Measurements from ENCODE around the gene SPEN. TPM values are rescaled to one million over a fixed set of nuclear protein-coding genes. Genes with fewer than 3 reads are reported as not detected.

The SPEN gene
- total and polyA plus RNA-seq, 9 donors: 22.8 to 44.3 (median 33.3) TPM

DNA sequence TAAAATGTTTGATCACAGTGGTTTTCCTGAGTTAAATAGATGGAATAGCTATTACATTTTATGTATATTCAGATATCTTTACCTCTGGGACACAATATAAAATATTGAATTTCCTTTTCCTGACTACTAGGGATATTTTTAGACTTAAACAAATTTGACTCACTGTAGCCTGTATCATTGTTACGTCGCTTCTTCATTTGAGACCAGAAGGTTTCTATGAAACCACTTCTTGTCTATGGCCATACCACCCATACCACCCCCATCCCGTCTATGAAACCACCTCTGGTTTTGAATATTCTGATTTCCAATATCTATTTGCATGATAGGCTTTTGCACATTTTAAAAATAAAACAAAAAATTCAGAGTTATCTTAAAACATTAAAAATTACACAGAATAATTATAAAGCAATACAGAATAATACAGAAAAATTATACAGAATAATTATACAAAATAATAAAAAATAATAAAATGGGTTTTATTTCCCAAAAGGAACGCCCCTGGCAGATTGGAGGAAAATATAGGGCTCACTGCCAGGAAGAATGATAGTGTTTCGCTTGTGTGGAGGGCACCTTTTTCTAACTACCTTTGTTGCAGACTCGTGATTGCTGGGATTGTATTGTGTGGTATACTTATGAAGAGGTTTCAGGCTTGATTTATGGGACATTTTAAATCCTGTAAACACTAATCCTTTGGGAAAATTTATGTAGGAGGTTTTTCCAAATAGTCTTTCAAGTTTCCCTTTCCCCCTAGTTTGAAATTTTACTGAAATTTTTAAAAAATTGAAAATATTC is 4.7 kb downstream of the SPEN start:
- peak; percentile 56 for DNase-seq
- H3K27ac ChIP-seq (ENCODE audit: low read length): peak overlapping the region; percentile 7
- H3K4me1 ChIP-seq (ENCODE audit: control insufficient read depth, insufficient read depth, low read length): peaks cover 12% of the 10 kb centered on the region
- no peak overlapping the region for H3K4me3 ChIP-seq (ENCODE audit: low read length)
- H3K27me3 ChIP-seq (ENCODE audit: control insufficient read depth, insufficient read depth, low read length): no peaks in the 10 kb centered on the region
- no peaks in the 10 kb centered on the region for H3K9me3 ChIP-seq (replicated peaks; ENCODE audit: control insufficient read depth, low read depth, low read length)
- whole genome bisulfite sequencing (ENCODE audit: insufficient coverage): 80% methylated on average over 1 of the region's 6 CpGs
- no peaks in the 10 kb centered on the region for H3K36me3 ChIP-seq (ENCODE audit: control insufficient read depth, insufficient read depth, low read length)

DNA sequence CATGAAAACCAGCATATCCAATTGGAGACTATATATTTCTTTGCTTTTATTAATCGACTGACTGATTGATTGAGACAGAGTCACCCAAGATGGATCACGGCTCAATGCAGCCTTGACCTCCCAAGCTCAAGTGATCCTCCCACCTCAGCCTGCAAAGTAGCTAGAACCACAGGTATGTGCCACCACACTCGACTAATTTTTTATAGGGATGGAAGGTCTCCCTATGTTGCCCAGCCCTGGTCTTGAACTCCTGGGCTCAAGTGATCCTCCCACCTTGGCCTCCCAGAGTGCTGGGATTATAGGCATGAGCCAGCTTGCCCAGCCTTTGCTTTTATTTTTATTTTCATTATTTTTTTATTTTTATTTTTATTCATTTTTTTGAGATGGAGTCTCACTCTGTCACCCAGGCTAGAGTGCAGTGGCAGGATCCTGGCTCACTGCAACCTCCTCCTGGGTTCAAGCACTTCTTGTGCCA is 5.4 kb downstream of the SPEN start:
- H3K27me3 ChIP-seq (ENCODE audit: control insufficient read depth, insufficient read depth, low read length): no peaks in the 10 kb centered on the region
- no peak overlapping the region for H3K27ac ChIP-seq (ENCODE audit: low read length)
- no peaks in the 10 kb centered on the region for H3K9me3 ChIP-seq (replicated peaks; ENCODE audit: control insufficient read depth, low read depth, low read length)
- WGBS (ENCODE audit: insufficient coverage): no CpG with 5 or more reads among the region's 3 CpGs
- H3K36me3 ChIP-seq (ENCODE audit: control insufficient read depth, insufficient read depth, low read length): no peaks in the 10 kb centered on the region
- peaks cover 12% of the 10 kb centered on the region for H3K4me1 ChIP-seq (ENCODE audit: control insufficient read depth, insufficient read depth, low read length)
- DNase-seq: no peak
- no peak overlapping the region for H3K4me3 ChIP-seq (ENCODE audit: low read length)

DNA sequence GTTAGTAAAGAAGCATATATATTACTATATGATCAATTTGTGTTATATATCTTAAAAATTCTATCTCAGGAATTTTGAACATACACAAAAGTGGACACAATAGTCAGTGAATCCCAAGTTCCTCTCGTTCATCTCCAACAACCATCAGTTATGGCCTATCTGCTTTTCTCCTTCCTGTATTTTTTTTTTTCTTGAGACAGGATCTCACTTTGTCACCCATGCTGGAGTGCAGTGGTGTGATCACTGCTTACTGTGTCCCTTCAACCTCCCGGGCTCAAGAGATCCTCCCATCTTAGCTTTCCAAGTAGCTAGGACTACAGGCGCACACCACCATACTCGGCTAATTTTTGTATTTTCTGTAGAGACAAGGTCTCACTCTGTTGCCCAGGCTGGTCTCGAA is 9.4 kb downstream of the SPEN start:
- 90% methylated on average over 4 of the region's 5 CpGs for WGBS (ENCODE audit: insufficient coverage)
- no peaks in the 10 kb centered on the region for H3K36me3 ChIP-seq (ENCODE audit: control insufficient read depth, insufficient read depth, low read length)
- H3K9me3 ChIP-seq (replicated peaks; ENCODE audit: control insufficient read depth, low read depth, low read length): no peaks in the 10 kb centered on the region
- DNase-seq: no peak
- H3K4me1 ChIP-seq (ENCODE audit: control insufficient read depth, insufficient read depth, low read length): no peaks in the 10 kb centered on the region
- no peak overlapping the region for H3K4me3 ChIP-seq (ENCODE audit: low read length)
- no peak overlapping the region for H3K27ac ChIP-seq (ENCODE audit: low read length)
- no peaks in the 10 kb centered on the region for H3K27me3 ChIP-seq (ENCODE audit: control insufficient read depth, insufficient read depth, low read length)

DNA sequence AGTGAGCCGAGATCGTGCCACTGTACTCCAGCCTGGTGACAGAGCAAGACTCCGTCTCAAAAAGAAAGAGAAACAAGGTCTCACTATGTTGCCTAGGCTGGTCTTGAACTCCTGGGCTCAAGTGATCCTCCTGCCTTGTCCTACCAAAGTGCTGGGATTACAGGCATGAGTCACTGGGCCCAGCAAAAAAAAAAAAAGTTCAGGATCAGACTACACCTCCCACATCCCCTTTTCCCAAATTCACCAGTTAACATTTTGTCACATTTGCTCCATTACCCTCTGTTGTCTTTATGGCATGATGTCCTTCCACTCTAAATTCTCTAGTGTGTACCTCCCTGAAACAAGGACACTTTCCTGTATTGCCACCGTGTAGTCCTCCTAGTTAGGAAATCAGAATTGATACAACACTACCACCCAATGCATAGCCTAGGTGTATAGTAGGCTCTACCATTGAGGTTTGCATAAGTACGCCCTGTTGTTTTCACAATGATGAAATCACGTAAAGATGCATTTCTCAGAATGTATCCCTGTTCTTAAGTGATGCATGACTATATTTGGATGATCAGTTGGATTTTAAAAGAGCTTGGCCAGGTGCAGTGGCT is 10.7 kb downstream of the SPEN start:
- H3K27ac ChIP-seq (ENCODE audit: low read length): no peak overlapping the region
- H3K27me3 ChIP-seq (ENCODE audit: control insufficient read depth, insufficient read depth, low read length): no peaks in the 10 kb centered on the region
- H3K9me3 ChIP-seq (replicated peaks; ENCODE audit: control insufficient read depth, low read depth, low read length): no peaks in the 10 kb centered on the region
- DNase-seq: no peak
- no peak overlapping the region for H3K4me3 ChIP-seq (ENCODE audit: low read length)
- H3K36me3 ChIP-seq (ENCODE audit: control insufficient read depth, insufficient read depth, low read length): no peaks in the 10 kb centered on the region
- 97% methylated on average over 3 of the region's 6 CpGs for WGBS (ENCODE audit: insufficient coverage)
- H3K4me1 ChIP-seq (ENCODE audit: control insufficient read depth, insufficient read depth, low read length): no peaks in the 10 kb centered on the region

- H3K36me3 ChIP-seq (ENCODE audit: control insufficient read depth, insufficient read depth, low read length): no peaks in the 10 kb centered on the region
- no peak for DNase-seq
- no peaks in the 10 kb centered on the region for H3K9me3 ChIP-seq (replicated peaks; ENCODE audit: control insufficient read depth, low read depth, low read length)
- no peaks in the 10 kb centered on the region for H3K27me3 ChIP-seq (ENCODE audit: control insufficient read depth, insufficient read depth, low read length)
- H3K4me1 ChIP-seq (ENCODE audit: control insufficient read depth, insufficient read depth, low read length): no peaks in the 10 kb centered on the region
- no peak overlapping the region for H3K27ac ChIP-seq (ENCODE audit: low read length)
- WGBS (ENCODE audit: insufficient coverage): no CpG with 5 or more reads among the region's 8 CpGs
- no peak overlapping the region for H3K4me3 ChIP-seq (ENCODE audit: low read length)
Measured at GRCh38 chr1:15858672-15859372, 11.3 kb downstream of the SPEN start.

DNA sequence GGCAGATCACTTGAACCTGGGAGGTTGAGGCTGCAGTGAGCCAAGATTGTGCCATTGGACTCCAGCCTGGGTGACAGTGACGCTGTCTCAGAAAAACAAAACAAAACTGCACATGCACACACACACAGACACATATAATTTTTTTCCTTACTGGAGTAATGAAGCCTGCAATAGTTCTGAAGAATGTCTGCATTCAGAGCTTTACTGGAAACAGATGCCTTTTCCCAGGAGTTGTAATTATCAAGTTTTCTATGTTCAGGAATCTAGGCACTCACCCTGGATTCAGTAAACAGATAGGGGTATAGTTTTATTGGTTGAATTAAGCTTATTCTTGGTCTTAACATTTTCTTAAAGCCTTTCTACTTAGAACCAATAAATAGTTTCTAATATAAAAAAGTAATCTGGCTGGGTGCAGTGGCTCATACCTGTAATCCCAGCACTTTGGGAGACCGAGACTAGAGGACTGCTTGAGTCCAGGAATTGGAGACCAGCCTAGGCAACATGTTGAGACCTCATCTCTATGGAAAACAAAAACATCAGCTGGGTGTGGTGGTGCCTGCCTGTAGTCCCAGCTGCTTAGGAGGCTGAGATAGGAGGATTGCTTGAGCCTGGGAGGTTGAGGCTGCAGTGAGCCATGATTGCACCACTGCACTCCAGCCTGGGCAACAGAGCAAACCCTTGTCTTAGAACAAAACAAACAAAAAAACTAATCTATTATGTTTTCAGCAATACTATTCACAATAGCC is 15.8 kb downstream of the SPEN start:
- 100% methylated on average over 1 of the region's 2 CpGs for WGBS (ENCODE audit: insufficient coverage)
- no peak overlapping the region for H3K27ac ChIP-seq (ENCODE audit: low read length)
- H3K4me3 ChIP-seq (ENCODE audit: low read length): no peak overlapping the region
- no peaks in the 10 kb centered on the region for H3K27me3 ChIP-seq (ENCODE audit: control insufficient read depth, insufficient read depth, low read length)
- no peaks in the 10 kb centered on the region for H3K9me3 ChIP-seq (replicated peaks; ENCODE audit: control insufficient read depth, low read depth, low read length)
- DNase-seq: no peak
- H3K36me3 ChIP-seq (ENCODE audit: control insufficient read depth, insufficient read depth, low read length): no peaks in the 10 kb centered on the region
- H3K4me1 ChIP-seq (ENCODE audit: control insufficient read depth, insufficient read depth, low read length): no peaks in the 10 kb centered on the region

DNA sequence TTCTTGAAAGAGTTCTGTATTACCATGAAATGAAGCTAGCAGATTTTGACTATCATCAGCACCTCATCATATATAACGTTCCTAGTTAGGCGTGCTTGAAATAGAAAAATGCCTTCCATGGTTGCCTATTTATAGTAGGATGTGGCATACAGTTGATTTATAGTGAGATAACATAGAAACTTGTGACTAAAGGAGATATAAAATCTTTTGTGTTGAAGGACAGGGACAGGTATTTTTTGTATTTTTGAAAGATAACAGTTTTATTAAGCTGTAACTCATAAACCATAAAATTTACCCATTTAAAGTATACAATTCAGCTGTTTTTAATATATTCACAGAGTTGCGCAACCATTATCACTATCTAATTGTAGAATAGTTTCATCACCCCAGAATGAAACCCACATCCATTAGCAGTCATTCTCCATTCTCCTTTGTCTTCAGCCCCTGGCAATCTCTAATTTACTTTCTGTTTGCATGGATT is 19.3 kb downstream of the SPEN start:
- H3K27me3 ChIP-seq (ENCODE audit: control insufficient read depth, insufficient read depth, low read length): no peaks in the 10 kb centered on the region
- no peaks in the 10 kb centered on the region for H3K9me3 ChIP-seq (replicated peaks; ENCODE audit: control insufficient read depth, low read depth, low read length)
- DNase-seq: no peak
- no peak overlapping the region for H3K4me3 ChIP-seq (ENCODE audit: low read length)
- WGBS (ENCODE audit: insufficient coverage): no CpG with 5 or more reads among the region's 3 CpGs
- H3K4me1 ChIP-seq (ENCODE audit: control insufficient read depth, insufficient read depth, low read length): no peaks in the 10 kb centered on the region
- no peak overlapping the region for H3K27ac ChIP-seq (ENCODE audit: low read length)
- H3K36me3 ChIP-seq (ENCODE audit: control insufficient read depth, insufficient read depth, low read length): no peaks in the 10 kb centered on the region

DNA sequence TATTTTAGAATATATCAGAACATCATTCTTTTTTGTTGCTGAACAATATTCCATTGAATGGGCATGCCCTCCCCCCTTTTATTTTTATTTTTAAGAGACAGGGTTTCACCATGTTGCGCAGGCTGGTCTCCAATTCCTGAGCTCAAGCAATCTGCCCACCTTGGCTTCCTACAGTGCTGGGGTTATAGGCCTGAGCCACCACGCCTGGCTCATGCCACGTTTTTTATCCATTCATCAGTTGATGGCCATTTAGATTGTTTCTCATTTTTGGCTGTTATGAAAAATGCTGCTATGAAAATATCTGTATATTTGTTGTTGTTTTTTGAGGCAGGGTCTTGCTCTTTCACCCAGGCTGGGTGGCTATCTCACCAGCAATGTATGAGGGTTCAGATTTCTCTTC is 19.8 kb downstream of the SPEN start:
- 83% methylated on average over 1 of the region's 3 CpGs for WGBS (ENCODE audit: insufficient coverage)
- H3K4me3 ChIP-seq (ENCODE audit: low read length): no peak overlapping the region

GRCh38 chr1:15869413-15869812 is 21.9 kb downstream of the SPEN start:
- no peaks in the 10 kb centered on the region for H3K9me3 ChIP-seq (replicated peaks; ENCODE audit: control insufficient read depth, low read depth, low read length)
- H3K27me3 ChIP-seq (ENCODE audit: control insufficient read depth, insufficient read depth, low read length): no peaks in the 10 kb centered on the region
- H3K36me3 ChIP-seq (ENCODE audit: control insufficient read depth, insufficient read depth, low read length): peaks cover 6% of the 10 kb centered on the region
- no peak overlapping the region for H3K4me3 ChIP-seq (ENCODE audit: low read length)
- DNase-seq: no peak
- no peak overlapping the region for H3K27ac ChIP-seq (ENCODE audit: low read length)
- no CpG with 5 or more reads among the region's 2 CpGs for WGBS (ENCODE audit: insufficient coverage)
- no peaks in the 10 kb centered on the region for H3K4me1 ChIP-seq (ENCODE audit: control insufficient read depth, insufficient read depth, low read length)

More for the DNA sequence above, 19.8 kb downstream of the SPEN start:
- no peaks in the 10 kb centered on the region for H3K36me3 ChIP-seq (ENCODE audit: control insufficient read depth, insufficient read depth, low read length)
- H3K4me1 ChIP-seq (ENCODE audit: control insufficient read depth, insufficient read depth, low read length): no peaks in the 10 kb centered on the region
- no peak overlapping the region for H3K27ac ChIP-seq (ENCODE audit: low read length)
- DNase-seq: no peak
- H3K9me3 ChIP-seq (replicated peaks; ENCODE audit: control insufficient read depth, low read depth, low read length): no peaks in the 10 kb centered on the region
- no peaks in the 10 kb centered on the region for H3K27me3 ChIP-seq (ENCODE audit: control insufficient read depth, insufficient read depth, low read length)

Measured in muscle of leg (tissue), 11 donors.